ENCODE measurements around the gene VIPR2. TPM values are rescaled to one million over a fixed set of nuclear protein-coding genes. Genes with fewer than 3 reads are reported as not detected.

Gene VIPR2
- total RNA-seq, 1 donor from 2014 or later: not detected

DNA sequence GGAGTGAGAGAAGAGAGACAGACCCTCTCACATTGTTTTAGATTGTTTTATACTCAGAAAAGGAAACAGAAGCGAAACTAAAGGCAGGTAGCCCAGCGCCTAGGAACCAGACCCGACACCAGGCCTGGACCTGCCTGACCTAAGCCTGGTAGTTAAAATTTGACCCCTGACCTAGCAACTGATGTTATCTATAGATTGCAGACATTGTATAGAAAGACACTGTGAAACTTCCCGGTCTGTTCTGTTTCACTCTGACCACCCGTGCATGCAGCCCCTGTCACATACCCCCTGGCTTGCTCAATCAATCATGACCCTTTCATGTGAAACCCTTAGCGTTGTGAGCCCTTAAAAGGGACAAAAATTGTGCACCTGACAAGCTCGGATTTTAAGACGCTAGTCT is 31.6 kb downstream of the VIPR2 start:
- peaks cover 7% of the 10 kb centered on the region for H3K4me1 Mint-ChIP-seq (ENCODE audit: low read depth, unreplicated experiment)
- no peaks in the 10 kb centered on the region for H3K36me3 Mint-ChIP-seq (ENCODE audit: unreplicated experiment)
- DNase-seq: no peak
- TF ChIP-seq CTCF (IDR thresholded peaks at IDR 0.05; ENCODE audit: partially characterized antibody, unreplicated experiment): no peak
- peaks cover 3% of the 10 kb centered on the region for H3K9me3 Mint-ChIP-seq (ENCODE audit: unreplicated experiment)
- H3K4me3 Mint-ChIP-seq (ENCODE audit: unreplicated experiment): no peak overlapping the region
- H3K27ac Mint-ChIP-seq (ENCODE audit: unreplicated experiment): no peak overlapping the region
- peaks cover 2% of the 10 kb centered on the region for H3K27me3 Mint-ChIP-seq (ENCODE audit: unreplicated experiment)

DNA sequence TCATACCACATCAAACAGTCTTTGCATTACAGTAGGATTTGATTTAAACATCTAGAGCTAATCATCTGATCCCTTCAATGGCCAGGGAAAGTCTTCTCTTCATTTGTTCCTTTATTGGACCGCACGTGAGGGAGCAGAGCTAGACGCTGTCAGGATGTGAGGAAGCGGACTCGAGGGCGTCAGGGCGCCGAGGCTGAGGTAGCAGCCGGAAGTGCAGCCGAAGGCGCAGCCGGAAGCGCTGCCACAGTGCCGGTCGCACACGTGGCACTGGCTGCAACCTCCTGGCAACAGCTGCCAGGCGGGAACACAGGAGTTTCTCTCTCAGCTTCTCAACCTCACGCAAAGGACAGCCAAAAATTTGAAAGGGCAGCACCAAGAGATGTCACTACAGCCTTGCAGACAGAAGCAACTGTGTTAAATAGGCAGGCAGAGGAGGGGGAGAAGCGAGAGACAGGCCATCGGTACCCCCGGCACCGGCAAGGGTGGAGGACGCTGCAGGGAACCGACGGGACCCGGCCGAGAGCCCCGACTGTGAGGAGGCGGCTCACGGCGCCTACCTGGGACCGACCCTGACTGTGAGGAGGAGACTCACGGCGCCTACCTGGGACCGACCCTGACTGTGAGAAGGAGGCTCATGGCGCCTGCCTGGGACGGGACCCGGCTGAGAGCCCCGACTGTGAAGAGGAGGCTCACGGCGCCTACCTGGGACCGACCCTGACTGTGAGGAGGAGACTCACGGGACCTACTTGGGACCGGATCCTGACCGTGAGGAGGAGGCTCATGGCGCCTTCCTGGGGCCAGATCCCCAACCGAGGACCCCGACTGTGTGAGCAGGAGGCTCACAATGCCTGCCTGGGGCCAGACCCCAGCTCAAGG is 32.3 kb downstream of the VIPR2 start:
- H3K36me3 Mint-ChIP-seq (ENCODE audit: unreplicated experiment): no peaks in the 10 kb centered on the region
- no peak overlapping the region for H3K27ac Mint-ChIP-seq (ENCODE audit: unreplicated experiment)

DNA sequence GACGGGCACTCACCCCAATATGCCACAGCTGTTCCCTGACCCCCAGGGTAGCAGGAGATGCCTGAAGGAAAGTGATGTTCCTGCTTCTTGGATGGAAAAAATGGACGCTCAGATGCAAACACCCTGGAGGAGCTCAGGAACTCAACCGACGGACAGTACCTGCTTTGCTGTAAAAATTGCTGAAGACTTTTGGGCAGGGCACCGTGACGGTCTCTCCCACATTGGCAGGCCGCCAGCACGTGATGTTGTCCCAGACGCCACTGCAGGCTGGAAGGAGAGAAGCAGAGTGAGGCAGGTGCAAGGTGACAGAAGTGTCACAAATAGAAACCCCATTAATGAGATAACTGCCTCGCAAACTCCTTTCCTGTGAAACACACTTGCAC is 35.0 kb downstream of the VIPR2 start:
- peaks cover 6% of the 10 kb centered on the region for H3K4me1 Mint-ChIP-seq (ENCODE audit: low read depth, unreplicated experiment)
- peaks cover 5% of the 10 kb centered on the region for H3K9me3 Mint-ChIP-seq (ENCODE audit: unreplicated experiment)
- H3K27me3 Mint-ChIP-seq (ENCODE audit: unreplicated experiment): peaks cover 5% of the 10 kb centered on the region
- H3K36me3 Mint-ChIP-seq (ENCODE audit: unreplicated experiment): no peaks in the 10 kb centered on the region
- H3K27ac Mint-ChIP-seq (ENCODE audit: unreplicated experiment): no peak overlapping the region
- no peak overlapping the region for H3K4me3 Mint-ChIP-seq (ENCODE audit: unreplicated experiment)
- DNase-seq: no peak
- no peak for TF ChIP-seq CTCF (IDR thresholded peaks at IDR 0.05; ENCODE audit: partially characterized antibody, unreplicated experiment)

More for the DNA sequence above, 32.3 kb downstream of the VIPR2 start:
- no peak for DNase-seq
- no peak for TF ChIP-seq CTCF (IDR thresholded peaks at IDR 0.05; ENCODE audit: partially characterized antibody, unreplicated experiment)
- Mint-ChIP-seq H3K27me3 (ENCODE audit: unreplicated experiment) (peaks cover 2% of the 10 kb centered on the region), H3K4me1 (ENCODE audit: low read depth, unreplicated experiment) (peaks cover 6% of the 10 kb centered on the region), H3K9me3 (ENCODE audit: unreplicated experiment) (peaks cover 5% of the 10 kb centered on the region), H3K4me3 (ENCODE audit: unreplicated experiment) (no peak overlapping the region)

DNA sequence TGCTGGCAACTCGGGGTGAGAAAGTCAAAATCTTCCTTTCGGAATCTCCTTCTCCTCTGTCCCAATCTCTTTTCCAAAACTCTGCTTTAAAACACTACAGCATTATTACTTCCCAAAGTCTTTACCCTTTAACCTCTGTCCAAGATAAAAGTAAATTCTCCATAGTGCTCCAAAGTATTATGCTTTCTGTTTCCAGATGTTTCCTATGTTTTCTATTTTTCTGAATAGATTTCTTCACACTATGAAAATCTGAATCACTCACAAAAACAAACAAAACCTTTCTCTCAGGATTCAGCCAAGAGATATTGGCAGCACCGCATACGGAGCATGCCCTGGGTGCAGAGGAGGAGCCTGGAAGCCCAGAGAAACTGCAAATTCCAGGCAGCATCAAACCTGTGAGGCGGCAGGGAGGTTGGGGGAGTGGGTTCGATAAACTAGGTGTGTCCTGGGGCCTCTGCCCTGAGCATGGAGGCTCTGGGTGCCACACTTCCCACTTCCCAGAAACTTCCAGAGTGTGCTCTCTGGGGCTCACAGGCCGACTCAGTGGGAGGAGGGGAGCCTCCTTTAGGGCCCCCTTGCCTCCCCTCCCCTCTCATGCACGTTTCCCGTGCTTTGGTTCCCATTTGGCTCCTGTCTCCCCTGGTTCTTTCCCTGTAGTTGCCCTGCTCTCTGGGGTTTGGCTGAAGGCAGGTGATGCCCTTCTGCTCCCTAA is 35.6 kb downstream of the VIPR2 start:
- H3K27me3 Mint-ChIP-seq (ENCODE audit: unreplicated experiment): peaks cover 5% of the 10 kb centered on the region
- no peak for DNase-seq
- no peak overlapping the region for H3K27ac Mint-ChIP-seq (ENCODE audit: unreplicated experiment)
- no peak for TF ChIP-seq CTCF (IDR thresholded peaks at IDR 0.05; ENCODE audit: partially characterized antibody, unreplicated experiment)
- H3K36me3 Mint-ChIP-seq (ENCODE audit: unreplicated experiment): no peaks in the 10 kb centered on the region
- peaks cover 5% of the 10 kb centered on the region for H3K9me3 Mint-ChIP-seq (ENCODE audit: unreplicated experiment)
- peaks cover 6% of the 10 kb centered on the region for H3K4me1 Mint-ChIP-seq (ENCODE audit: low read depth, unreplicated experiment)
- H3K4me3 Mint-ChIP-seq (ENCODE audit: unreplicated experiment): no peak overlapping the region

GRCh38 chr7:159108491-159108890 is 36.2 kb downstream of the VIPR2 start:
- Mint-ChIP-seq H3K36me3 (ENCODE audit: unreplicated experiment) (no peaks in the 10 kb centered on the region), H3K9me3 (ENCODE audit: unreplicated experiment) (peaks cover 5% of the 10 kb centered on the region), H3K4me3 (ENCODE audit: unreplicated experiment) (no peak overlapping the region), H3K4me1 (ENCODE audit: low read depth, unreplicated experiment) (peaks cover 6% of the 10 kb centered on the region), H3K27me3 (ENCODE audit: unreplicated experiment) (peaks cover 5% of the 10 kb centered on the region), H3K27ac (ENCODE audit: unreplicated experiment) (no peak overlapping the region)
- DNase-seq: no peak
- no peak for TF ChIP-seq CTCF (IDR thresholded peaks at IDR 0.05; ENCODE audit: partially characterized antibody, unreplicated experiment)
